ENCODE measurements around the gene RGS13.

Gene RGS13

GRCh38 chr1:192620071-192620635, 15.8 kb upstream of the RGS13 start:
- in situ Hi-C loops (cut with MboI; ENCODE audit: low sequenced_read_pairs), result loop anchor here (25.0 kb wide), 2 partner anchors 133 to 192 kb away; partner anchors contain the start of gene RGS2

- in situ Hi-C loops (cut with MboI; ENCODE audit: low sequenced_read_pairs), result no loop called here
Measured at GRCh38 chr1:192626366-192627179, 9.4 kb upstream of the RGS13 start.

GRCh38 chr1:192627901-192628300, 8.0 kb upstream of the RGS13 start:
- in situ Hi-C loops (cut with MboI; ENCODE audit: low sequenced_read_pairs), result no loop called here

GRCh38 chr1:192628396-192629057, 7.4 kb upstream of the RGS13 start:
- in situ Hi-C loops (cut with MboI; ENCODE audit: low sequenced_read_pairs), result no loop called here

- in situ Hi-C loops (cut with MboI; ENCODE audit: low sequenced_read_pairs), result no loop called here
Measured at GRCh38 chr1:192629612-192630011, 6.3 kb upstream of the RGS13 start.

GRCh38 chr1:192630521-192631287, 5.2 kb upstream of the RGS13 start:
- in situ Hi-C loops (cut with MboI; ENCODE audit: low sequenced_read_pairs), result no loop called here

GRCh38 chr1:192631749-192632148, 4.2 kb upstream of the RGS13 start:
- in situ Hi-C loops (cut with MboI; ENCODE audit: low sequenced_read_pairs), result no loop called here

GRCh38 chr1:192632188-192632587, 3.8 kb upstream of the RGS13 start:
- in situ Hi-C loops (cut with MboI; ENCODE audit: low sequenced_read_pairs), result no loop called here

- in situ Hi-C loops (cut with MboI; ENCODE audit: low sequenced_read_pairs), result no loop called here
Measured at GRCh38 chr1:192632641-192633532, 3.1 kb upstream of the RGS13 start.

- in situ Hi-C loops (cut with MboI; ENCODE audit: low sequenced_read_pairs), result no loop called here
Measured at GRCh38 chr1:192633533-192634253, 2.3 kb upstream of the RGS13 start.

GRCh38 chr1:192635041-192635440, 906 bp upstream of the RGS13 start:
- in situ Hi-C loops (cut with MboI; ENCODE audit: low sequenced_read_pairs), result no loop called here

GRCh38 chr1:192639607-192640368, 3.8 kb downstream of the RGS13 start:
- in situ Hi-C loops (cut with MboI; ENCODE audit: low sequenced_read_pairs), result no loop called here

- in situ Hi-C loops (cut with MboI; ENCODE audit: low sequenced_read_pairs), result no loop called here
Measured at GRCh38 chr1:192652159-192652558, 16.2 kb downstream of the RGS13 start.

- in situ Hi-C loops (cut with MboI; ENCODE audit: low sequenced_read_pairs), result no loop called here
Measured at GRCh38 chr1:192654120-192654519, 18.2 kb downstream of the RGS13 start.

- in situ Hi-C loops (cut with MboI; ENCODE audit: low sequenced_read_pairs), result no loop called here
Measured at GRCh38 chr1:192654591-192655251, 18.8 kb downstream of the RGS13 start.

GRCh38 chr1:192657760-192658159, 21.8 kb downstream of the RGS13 start:
- in situ Hi-C loops (cut with MboI; ENCODE audit: low sequenced_read_pairs), result no loop called here

- in situ Hi-C loops (cut with MboI; ENCODE audit: low sequenced_read_pairs), result no loop called here
Measured at GRCh38 chr1:192658255-192658654, 22.3 kb downstream of the RGS13 start.

GRCh38 chr1:192660613-192661012, 24.7 kb downstream of the RGS13 start:
- in situ Hi-C loops (cut with MboI; ENCODE audit: low sequenced_read_pairs), result no loop called here
